HG02588 (cell line): Measurements from ENCODE around the gene CT45A1.
"Not testable (repeated sequence)": the region's sequence is repeated elsewhere in the genome, so short reads cannot be mapped to it uniquely, and the experiment has no call there.

ENCODE experiments used
- ATAC-seq: cut with Tn5 transposase; IDR thresholded peaks from one replicate; pipeline ENCODE4 v1.9.1; 2021; ENCODE audit warnings: mild to moderate bottlenecking, moderate library complexity; ENCODE audit not compliant: unreplicated experiment

The CT45A1 gene

GRCh38 chrX:135713183-135713689 is at the start of gene CT45A1:
Gene CT45A1, plus strand, starts transcription at chrX:135713639. Its CDS starts 5,302 bp downstream, at chrX:135718941.
- ATAC-seq: not testable (repeated sequence)

DNA sequence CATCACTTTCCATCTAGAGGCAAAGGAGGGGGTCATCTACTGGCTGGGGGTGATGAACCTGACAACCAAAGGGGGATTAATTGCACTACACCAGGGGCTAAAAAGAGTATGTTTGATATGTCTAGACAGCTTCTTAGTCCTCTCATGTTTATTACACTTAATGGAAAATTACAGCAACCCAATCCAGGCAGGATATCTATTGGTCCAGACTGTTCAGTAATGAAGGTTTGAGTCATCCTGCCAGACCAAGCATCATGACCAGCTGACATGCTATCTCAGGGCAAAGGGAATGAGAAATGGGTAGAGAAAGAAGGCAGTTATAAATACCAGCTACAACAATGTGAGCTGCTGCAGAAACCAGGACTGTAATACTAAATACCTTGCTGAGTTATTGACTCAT is 40.5 kb upstream of the CT45A1 start:
- ATAC-seq: not testable (repeated sequence)

- ATAC-seq: no peak
These were observed 25.3 kb upstream of the CT45A1 start for GRCh38 chrX:135688137-135688536.

GRCh38 chrX:135695471-135695870 is 18.0 kb upstream of the CT45A1 start:
- ATAC-seq: no peak

DNA sequence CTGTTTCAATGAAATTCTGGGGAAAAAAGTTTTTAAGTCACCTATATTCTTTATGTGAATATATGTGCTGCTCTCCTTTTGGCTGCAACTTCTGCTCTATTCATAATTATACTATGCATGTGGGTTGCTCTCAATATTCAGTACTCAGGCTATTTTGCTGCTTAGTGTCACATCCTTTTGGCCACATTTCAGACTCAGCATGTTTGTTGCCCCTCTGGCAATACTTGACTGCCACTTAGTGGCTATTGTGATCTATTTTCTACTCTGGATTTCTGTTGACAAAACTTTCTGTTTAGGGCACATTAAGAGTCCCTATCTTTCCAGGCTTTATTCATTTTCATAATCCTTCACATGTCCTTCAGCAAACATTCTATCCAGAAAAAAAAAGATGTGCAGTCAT is 15.8 kb upstream of the CT45A1 start:
- ATAC-seq: no peak

- no peak for ATAC-seq
These were observed 14.5 kb upstream of the CT45A1 start for GRCh38 chrX:135698924-135699323.

- ATAC-seq: no peak
These were observed 5.6 kb upstream of the CT45A1 start for GRCh38 chrX:135707880-135708279.

- no peak for ATAC-seq
These were observed 356 bp downstream of the CT45A1 start for GRCh38 chrX:135713795-135714194.

DNA sequence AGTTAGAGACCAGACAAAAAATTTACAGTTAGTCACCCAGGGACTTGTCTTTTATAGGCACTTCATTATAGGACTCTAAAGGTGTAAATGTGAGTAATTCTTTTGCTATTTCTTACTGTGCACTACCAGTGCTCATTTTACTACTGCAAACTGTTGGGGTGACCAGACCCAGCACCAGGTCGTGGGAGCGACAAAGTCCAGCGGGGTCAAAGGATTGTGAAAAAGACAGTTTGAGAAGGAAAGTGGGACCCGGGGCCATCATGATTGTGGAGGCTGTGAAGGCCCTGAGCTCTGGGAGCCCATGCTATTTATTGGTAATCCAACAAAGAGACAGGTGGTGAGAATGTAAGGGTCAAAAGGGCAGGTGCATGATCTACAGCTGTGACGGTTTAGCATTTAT is 21.2 kb downstream of the CT45A1 start:
- not testable (repeated sequence) for ATAC-seq

DNA sequence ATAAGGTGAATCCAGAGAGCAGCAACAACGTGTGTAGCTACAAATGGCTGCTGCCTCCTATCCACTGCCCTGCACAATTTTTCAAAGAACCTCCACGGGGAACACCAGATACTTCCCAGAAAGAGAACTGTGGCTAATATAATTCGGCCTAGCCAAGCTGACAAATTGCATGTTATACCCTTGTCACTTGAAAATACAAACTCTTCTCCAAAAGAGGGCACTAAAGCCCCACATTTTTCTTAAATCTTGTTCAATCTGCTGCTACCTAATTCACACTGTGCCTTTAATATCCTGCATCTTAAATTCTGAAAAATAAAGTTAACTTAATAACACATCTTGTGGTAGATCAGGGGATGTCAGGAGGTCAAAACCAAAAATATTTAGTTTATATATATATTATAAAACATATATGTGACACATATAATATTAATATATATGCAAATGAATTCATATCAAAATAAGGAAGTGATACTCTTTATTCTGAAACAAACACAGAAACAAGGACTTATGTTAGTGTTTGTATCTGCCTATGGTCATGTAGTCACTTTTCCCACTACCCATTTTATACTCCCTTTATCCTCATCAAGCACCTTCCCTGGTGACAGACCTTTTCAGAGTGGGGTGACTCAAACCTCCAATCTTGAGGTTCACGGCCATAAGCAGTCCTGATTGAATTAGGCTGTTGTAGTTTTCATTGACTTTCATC is 24.1 kb downstream of the CT45A1 start:
- ATAC-seq: no peak

- ATAC-seq: no peak
These were observed 27.3 kb downstream of the CT45A1 start for GRCh38 chrX:135740681-135741149.

GRCh38 chrX:135741192-135741715 is 27.8 kb downstream of the CT45A1 start:
- no peak for ATAC-seq

GRCh38 chrX:135744739-135745138 is 31.3 kb downstream of the CT45A1 start:
- not testable (repeated sequence) for ATAC-seq

DNA sequence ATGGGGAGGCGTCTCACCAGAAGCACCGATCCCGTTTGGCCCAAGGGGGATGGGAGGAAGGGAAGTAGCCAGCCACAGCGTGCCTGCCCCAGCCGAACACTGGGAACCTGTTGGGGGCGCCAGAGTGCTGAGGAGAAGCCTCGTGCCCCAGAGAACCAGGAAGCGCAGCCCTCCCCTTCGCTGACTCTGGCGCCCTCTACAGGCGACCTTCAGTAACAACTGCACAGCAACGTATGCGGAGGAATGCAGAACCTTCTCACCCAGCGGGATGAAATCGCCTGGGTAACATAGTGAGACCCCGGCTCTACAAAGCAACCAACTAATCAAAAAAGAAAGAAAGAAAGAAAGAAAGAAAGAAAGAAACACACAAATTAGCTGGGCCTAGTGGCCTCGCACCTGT is 54.7 kb downstream of the CT45A1 start, which contains the start of gene CT45A3:
TSS of gene CT45A3 (minus strand) at position 101 of the 400 bp plus-strand sequence. CDS start 3,747 bp downstream, outside the sequence.
- ATAC-seq: not testable (repeated sequence)
